Common myeloid progenitor, CD34-positive (primary cell): ENCODE measurements around the gene PIF1.
A peak's percentile ranks its signal among the peaks of the same experiment; 100 is the strongest.

Source experiments
- CTCF ChIA-PET: fragments of 350-600 bp; sonication (Branson Sonifier 250); formaldehyde crosslinking; loops from one replicate; lab custom pipeline; 2021; ENCODE audit warnings: antibody characterized with exemption; lab: Charles Lee
- POLR2A ChIA-PET: fragments of 350-600 bp; sonication (Branson Sonifier 250); formaldehyde crosslinking; loops from one replicate; lab custom pipeline; 2021; ENCODE audit warnings: antibody characterized with exemption; lab: Charles Lee
- DNase-seq, 3 donors: peaks; one replicate each; pipeline versions ENCODE4 v3.0.0 to v3.0.0-alpha.2; 2013
- H3K27ac ChIP-seq, 2 experiments: 1 replicate in 1 of 2; 2 replicates in 1 of 2; pipeline ENCODE4 v1.7.0; 2013; ENCODE audit warnings: inconsistent platforms in 2 of 2, low read length in 2 of 2, mild to moderate bottlenecking in 2 of 2, low read depth in 1 of 2, moderate library complexity in 1 of 2; ENCODE audit not compliant: severe bottlenecking in 2 of 2, insufficient read depth in 1 of 2, poor library complexity in 1 of 2
- H3K27me3 ChIP-seq, 5 experiments: replicated peaks in 2 of 5; 1 replicate in 3 of 5; 2 replicates in 2 of 5; pipeline versions ENCODE4 v1.6.1 to v1.7.0; 2013; ENCODE audit warnings: low read length in 4 of 5, mild to moderate bottlenecking in 2 of 5, moderate library complexity in 2 of 5, inconsistent platforms in 1 of 5; ENCODE audit not compliant: insufficient read depth in 5 of 5, control insufficient read depth in 4 of 5
- H3K36me3 ChIP-seq, 4 experiments: 1 replicate in 2 of 4; 2 replicates in 2 of 4; pipeline versions ENCODE4 v1.6.1 to v1.7.0; 2013; ENCODE audit warnings: low read length in 3 of 4, control low read depth in 1 of 4, mild to moderate bottlenecking in 1 of 4; ENCODE audit not compliant: control insufficient read depth in 4 of 4, insufficient read depth in 4 of 4
- H3K4me1 ChIP-seq, 4 experiments: 1 replicate in 3 of 4; 2 replicates in 1 of 4; pipeline versions ENCODE4 v1.6.1 to v1.7.1; 2013; ENCODE audit warnings: low read length in 3 of 4, mild to moderate bottlenecking in 3 of 4, control low read depth in 1 of 4, inconsistent platforms in 1 of 4, moderate library complexity in 1 of 4; ENCODE audit not compliant: control insufficient read depth in 4 of 4, insufficient read depth in 4 of 4; ENCODE audit errors: control extremely low read depth in 1 of 4
- H3K4me3 ChIP-seq, 7 experiments: 1 replicate in 4 of 7; 2 replicates in 3 of 7; pipeline versions ENCODE4 v1.5.1 to v1.7.0; 2013; ENCODE audit warnings: mild to moderate bottlenecking in 7 of 7, low read length in 6 of 7, moderate library complexity in 6 of 7, inconsistent platforms in 2 of 7, low read depth in 2 of 7, control low read depth in 1 of 7; ENCODE audit not compliant: insufficient read depth in 4 of 7, control insufficient read depth in 1 of 7; ENCODE audit errors: extremely low read depth in 1 of 7
- H3K9me3 ChIP-seq, 5 experiments: 1 replicate in 4 of 5; 2 replicates in 1 of 5; pipeline versions ENCODE4 v1.6.1 to v1.7.1; 2013; ENCODE audit warnings: low read length in 4 of 5, mild to moderate bottlenecking in 2 of 5, inconsistent platforms in 1 of 5, low read depth in 1 of 5, moderate library complexity in 1 of 5; ENCODE audit not compliant: control insufficient read depth in 4 of 5, insufficient read depth in 2 of 5; ENCODE audit errors: control extremely low read depth in 1 of 5
- WGBS: methylation state at CpG from one replicate; pipeline ENCODE4 v1.1.5; 2013; ENCODE audit not compliant: insufficient coverage; 5-methylcytosine and 5-hydroxymethylcytosine counted together

The PIF1 gene

DNA sequence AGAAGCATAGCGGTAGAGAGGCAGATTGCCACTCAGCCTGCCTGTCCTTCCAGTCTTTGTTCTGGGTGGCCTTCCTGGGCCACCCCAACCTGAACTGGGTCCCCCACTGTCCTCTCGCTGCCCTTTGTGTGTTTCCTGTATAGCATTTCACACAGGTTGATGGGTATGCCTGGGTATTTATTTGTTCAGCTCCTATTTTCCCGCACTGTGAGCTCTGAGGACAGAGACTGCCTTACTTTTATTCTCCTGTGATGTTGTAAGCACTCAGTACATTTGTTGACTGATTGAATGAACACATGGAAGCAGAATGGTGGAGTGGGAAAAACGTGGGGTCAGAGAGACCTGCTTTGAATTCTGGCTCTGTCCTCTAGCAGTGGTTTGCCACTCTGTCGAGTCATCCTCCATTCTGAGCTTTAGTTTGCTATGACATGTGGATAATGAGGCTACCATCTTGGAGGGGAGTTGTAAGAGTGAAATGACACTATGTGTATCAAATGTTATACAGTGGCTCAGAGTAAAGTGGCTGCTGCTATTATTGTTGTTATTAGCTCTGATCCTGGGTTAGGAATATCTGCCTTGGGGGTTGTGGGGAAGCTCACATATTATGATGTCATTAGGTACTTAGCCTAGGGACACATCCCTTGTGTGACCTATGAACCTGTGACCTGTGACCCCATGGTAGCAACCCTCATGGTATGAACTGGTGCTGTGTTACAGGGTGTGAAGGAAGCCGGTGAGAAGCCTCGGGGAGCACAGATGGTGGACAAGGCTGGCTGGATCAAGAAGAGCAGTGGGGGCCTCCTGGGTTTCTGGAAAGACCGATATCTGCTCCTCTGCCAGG lies 22.6 kb upstream of the PIF1 start:
- H3K9me3 ChIP-seq: no peaks in the 10 kb centered on the region
- CTCF ChIA-PET: interaction anchor here (1.4 to 3.9 kb wide), 3 partner anchors 9 to 47 kb away, joined by 4 to 10 read pairs (median 6); no protein-coding TSS in a partner anchor
- POLR2A ChIA-PET: interaction anchor here (0.6 to 1.1 kb wide), 2 partner anchors 16 to 46 kb away, joined by 3 to 4 read pairs; no protein-coding TSS in a partner anchor
- no peak overlapping the region for H3K4me3 ChIP-seq
- peaks cover 14 to 70% (median 61%) of the 10 kb centered on the region in 4 experiments for H3K4me1 ChIP-seq
- H3K27me3 ChIP-seq: no peaks in the 10 kb centered on the region
- WGBS: 89% methylated on average over 7 of the region's 8 CpGs
- H3K36me3 ChIP-seq: peaks cover 8 to 52% (median 32%) of the 10 kb centered on the region in 4 experiments
- no peak for DNase-seq
- no peak overlapping the region for H3K27ac ChIP-seq

DNA sequence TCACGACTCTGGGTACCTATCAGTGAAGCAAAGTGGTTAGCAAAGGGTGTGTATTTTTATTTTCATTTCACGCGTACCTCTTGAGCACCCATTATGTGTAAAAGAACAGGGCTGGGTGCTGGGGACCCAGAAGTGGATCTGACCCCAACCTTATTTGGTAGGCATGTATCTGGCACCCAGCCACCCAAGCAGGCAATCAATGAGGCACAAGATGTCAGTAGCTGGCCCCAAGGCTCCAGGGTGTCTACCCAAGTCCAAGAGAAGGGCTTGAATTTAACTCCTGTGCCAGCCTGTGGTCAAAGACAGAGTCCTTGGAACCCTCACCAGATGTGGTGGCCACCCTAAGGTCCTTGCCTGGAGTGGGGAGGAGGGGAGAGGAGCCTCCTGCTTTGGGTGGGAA lies 22.0 kb upstream of the PIF1 start:
- no peak overlapping the region for H3K4me3 ChIP-seq
- no peaks in the 10 kb centered on the region for H3K27me3 ChIP-seq
- CTCF ChIA-PET: interaction anchor here (0.9 to 3.9 kb wide), 4 partner anchors 8 to 58 kb away, joined by 3 to 10 read pairs (median 5); no protein-coding TSS in a partner anchor
- H3K36me3 ChIP-seq: peaks cover 8 to 52% (median 32%) of the 10 kb centered on the region in 4 experiments
- H3K27ac ChIP-seq: no peak overlapping the region
- WGBS: 100% methylated on average over 2 of the region's 3 CpGs
- peaks cover 14 to 75% (median 67%) of the 10 kb centered on the region in 4 experiments for H3K4me1 ChIP-seq
- POLR2A ChIA-PET: interaction anchor here (1.1 kb wide), 1 partner anchor 46 kb away, joined by 3 read pairs; no protein-coding TSS in a partner anchor
- DNase-seq: no peak
- no peaks in the 10 kb centered on the region for H3K9me3 ChIP-seq

DNA sequence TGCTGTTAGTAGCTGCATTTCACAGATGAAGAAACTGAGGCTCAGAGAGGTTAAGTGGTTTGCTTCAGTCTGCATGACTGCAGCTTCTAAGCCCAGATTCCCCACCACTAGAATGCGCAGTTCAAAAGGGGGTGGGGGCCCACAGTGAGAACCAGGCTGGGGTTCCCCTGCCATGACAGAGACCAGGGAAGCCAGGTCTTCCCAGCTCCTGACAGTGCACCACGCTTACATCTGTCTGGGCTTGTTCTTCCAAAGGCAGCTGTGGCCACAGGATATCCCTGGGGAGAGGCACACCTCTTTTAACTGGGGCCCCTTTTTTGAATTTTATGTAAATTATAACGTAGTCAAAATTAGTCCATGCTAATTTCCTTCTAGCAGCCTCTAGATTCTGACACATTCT lies 21.6 kb upstream of the PIF1 start:
- Histone ChIP-seq H3K4me1 (peaks cover 14 to 79% (median 70%) of the 10 kb centered on the region in 4 experiments), H3K27me3 (no peaks in the 10 kb centered on the region), H3K36me3 (peaks cover 8 to 50% (median 30%) of the 10 kb centered on the region in 4 experiments), H3K9me3 (no peaks in the 10 kb centered on the region), H3K27ac (no peak overlapping the region), H3K4me3 (no peak overlapping the region)
- DNase-seq: no peak
- WGBS: 100% methylated on average over 1 of the region's 3 CpGs
- ChIA-PET POLR2A (no interaction called here), CTCF (interaction anchor here (0.9 to 3.9 kb wide), 5 partner anchors 14 to 58 kb away, joined by 3 to 17 read pairs (median 4); no protein-coding TSS in a partner anchor)

DNA sequence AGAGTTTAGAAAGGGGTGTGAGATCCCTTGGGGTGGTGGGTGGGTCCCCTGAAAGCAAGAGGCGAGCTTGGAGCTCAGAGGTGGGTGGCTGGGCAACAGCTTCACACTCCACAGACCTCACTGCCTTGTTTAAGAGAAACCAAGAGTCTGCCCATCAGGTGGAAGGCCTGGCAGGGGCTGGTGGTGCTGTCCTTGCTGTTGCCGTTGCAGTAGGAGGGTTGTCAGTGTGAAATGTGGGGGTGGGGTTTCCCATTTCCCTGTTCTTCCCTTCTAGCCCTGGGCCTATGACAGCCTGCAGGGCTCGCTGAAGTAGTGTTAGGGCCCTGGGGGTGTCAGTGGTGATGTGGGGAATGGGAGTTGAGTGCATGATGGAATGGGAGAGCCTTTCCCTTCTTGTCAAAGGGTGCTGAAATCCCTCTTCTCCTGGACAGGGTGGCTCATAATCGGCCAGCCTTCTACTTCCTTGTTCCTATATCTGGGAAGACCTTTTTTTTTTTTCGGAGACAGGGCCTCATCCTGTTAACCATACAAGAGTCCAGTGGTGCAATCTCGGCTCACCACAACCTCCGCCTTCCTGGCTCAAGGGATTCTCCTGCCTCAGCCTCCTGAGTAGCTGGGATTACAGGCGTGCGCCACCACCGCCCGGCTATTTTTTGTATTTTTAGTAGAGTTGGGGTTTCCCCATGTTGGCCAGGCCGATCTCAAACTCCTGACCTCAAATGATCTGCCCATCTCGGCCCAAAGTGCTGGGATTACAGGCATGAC lies 20.6 kb upstream of the PIF1 start:
- ChIA-PET CTCF (interaction anchor here (0.9 to 3.9 kb wide), 6 partner anchors 9 to 59 kb away, joined by 3 to 17 read pairs (median 4); no protein-coding TSS in a partner anchor), POLR2A (interaction anchor here (0.5 to 4.1 kb wide), 2 partner anchors 48 to 384 kb away, joined by 3 to 19 read pairs; no protein-coding TSS in a partner anchor)
- H3K27ac ChIP-seq: peak overlapping the region in 1 of 2 experiments; percentile 86
- H3K9me3 ChIP-seq: no peaks in the 10 kb centered on the region
- peak overlapping the region in 5 of 7 experiments; percentile 23 to 99 (median 90) for H3K4me3 ChIP-seq
- peaks cover 14 to 74% (median 64%) of the 10 kb centered on the region in 4 experiments for H3K4me1 ChIP-seq
- WGBS: 73% methylated on average over 3 of the region's 13 CpGs
- H3K27me3 ChIP-seq: no peaks in the 10 kb centered on the region
- H3K36me3 ChIP-seq: peaks cover 8 to 41% (median 27%) of the 10 kb centered on the region in 4 experiments
- DNase-seq: no peak

DNA sequence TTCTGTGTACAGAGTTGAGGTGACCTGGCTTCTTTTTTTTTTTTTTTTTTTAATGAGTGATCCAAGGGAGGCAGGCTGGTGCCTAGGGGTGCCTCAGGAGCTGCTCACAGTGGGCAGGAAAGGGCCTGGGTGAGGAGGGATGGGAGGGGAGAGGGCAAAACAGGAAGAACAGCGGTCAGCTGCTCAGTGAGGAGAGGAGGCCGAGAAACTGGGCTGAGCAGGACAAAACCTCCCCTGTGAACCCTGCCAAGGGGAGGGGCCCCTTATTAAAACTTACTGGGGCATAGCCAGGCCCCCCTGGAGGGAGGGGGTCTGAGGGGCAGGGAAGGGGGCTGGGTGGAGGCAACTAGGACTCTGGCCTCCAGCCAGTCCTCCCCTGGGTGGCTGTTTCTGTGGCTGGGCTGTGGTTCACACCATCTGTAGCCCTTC lies 19.8 kb upstream of the PIF1 start:
- POLR2A ChIA-PET: interaction anchor here (0.5 to 4.1 kb wide), 4 partner anchors 47 to 1045 kb away, joined by 3 to 19 read pairs (median 3); no protein-coding TSS in a partner anchor
- no peaks in the 10 kb centered on the region for H3K9me3 ChIP-seq
- peak overlapping the region in 6 of 7 experiments; percentile 34 to 99 (median 70) for H3K4me3 ChIP-seq
- DNase-seq: peak in 1 of 3 donors; percentile 33
- CTCF ChIA-PET: interaction anchor here (1.4 to 3.9 kb wide), 7 partner anchors 9 to 54 kb away, joined by 4 to 17 read pairs (median 9); no protein-coding TSS in a partner anchor
- WGBS: 0% methylated on average over 2 of the region's 2 CpGs
- H3K36me3 ChIP-seq: peaks cover 6 to 34% (median 19%) of the 10 kb centered on the region in 4 experiments
- peak overlapping the region; percentile 14 to 86 for H3K27ac ChIP-seq
- no peaks in the 10 kb centered on the region for H3K27me3 ChIP-seq
- peaks cover 14 to 74% (median 66%) of the 10 kb centered on the region in 4 experiments for H3K4me1 ChIP-seq

DNA sequence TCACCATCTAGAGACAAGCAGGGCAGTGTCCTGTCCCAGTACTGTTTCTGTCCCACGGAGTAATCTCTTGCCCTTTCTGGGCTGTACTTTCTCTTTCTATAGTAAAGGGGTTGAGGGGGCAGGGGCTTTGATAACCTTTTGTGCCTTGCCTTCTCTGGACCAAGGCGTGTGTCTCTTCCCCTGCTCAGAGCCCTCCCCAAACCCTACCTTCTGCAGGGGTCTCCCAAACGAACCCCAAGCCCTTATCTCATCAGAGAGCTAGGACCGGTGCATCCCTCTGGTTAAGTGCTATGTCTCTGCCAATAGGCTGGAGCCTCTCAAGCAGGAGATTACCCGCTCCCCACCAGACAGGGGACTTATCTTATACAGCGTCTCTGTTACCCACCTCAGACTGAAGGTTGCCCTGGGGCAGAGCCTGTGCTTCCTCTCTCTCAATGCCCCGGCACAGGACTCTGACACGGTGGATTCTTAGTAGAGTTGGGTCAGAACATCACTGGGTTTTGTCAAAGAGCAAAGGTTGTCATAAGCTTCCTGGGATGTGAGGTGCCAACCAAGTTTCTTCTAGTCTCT lies 19.2 kb upstream of the PIF1 start:
- POLR2A ChIA-PET: interaction anchor here (0.6 to 4.1 kb wide), 3 partner anchors 47 to 1045 kb away, joined by 3 to 19 read pairs (median 3); no protein-coding TSS in a partner anchor

More for the DNA sequence above, 19.2 kb upstream of the PIF1 start:
- Histone ChIP-seq H3K36me3 (peaks cover 6 to 30% (median 16%) of the 10 kb centered on the region in 4 experiments), H3K27me3 (no peaks in the 10 kb centered on the region), H3K27ac (peak overlapping the region; percentile 14 to 86), H3K9me3 (no peaks in the 10 kb centered on the region), H3K4me3 (peak overlapping the region in 6 of 7 experiments; percentile 34 to 99 (median 70)), H3K4me1 (peaks cover 14 to 80% (median 66%) of the 10 kb centered on the region in 4 experiments)
- CTCF ChIA-PET: interaction anchor here (1.4 to 3.4 kb wide), 7 partner anchors 8 to 55 kb away, joined by 4 to 17 read pairs (median 9); no protein-coding TSS in a partner anchor
- 6% methylated on average over 7 of the region's 8 CpGs for WGBS
- peak in 2 of 3 donors; percentile 50 to 64 for DNase-seq
